ENCODE data around the gene ANXA2.
"Not testable (repeated sequence)": the region's sequence is repeated elsewhere in the genome, so short reads cannot be mapped to it uniquely, and the experiment has no call there.

Gene ANXA2

DNA sequence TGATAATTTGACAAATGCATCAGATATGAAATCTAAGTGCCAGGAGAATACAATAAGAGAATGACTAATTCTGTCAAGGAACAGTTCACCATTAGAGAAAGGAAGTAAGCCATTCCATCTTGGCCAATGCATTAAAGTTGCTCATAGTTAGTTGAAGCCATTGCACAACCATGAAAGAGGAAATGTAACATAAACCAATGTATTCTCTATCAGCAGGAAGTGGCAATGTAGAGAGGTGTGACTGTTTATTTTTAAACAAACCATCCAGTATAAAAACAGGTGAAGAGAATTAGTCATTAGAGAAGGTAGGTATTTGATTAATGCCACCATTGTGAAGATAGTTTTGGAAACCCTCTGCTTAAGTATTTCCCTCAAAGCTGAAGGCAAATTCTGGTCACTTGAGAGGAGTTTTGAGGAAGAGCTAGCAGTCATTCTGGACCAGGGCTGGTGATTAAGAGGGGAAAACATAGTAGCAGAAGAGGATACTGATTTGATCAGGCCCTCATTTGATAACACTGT, 10.7 kb upstream of the ANXA2 start:
- no peak for DNase-seq

GRCh38 chr15:60407415-60407805, 9.6 kb upstream of the ANXA2 start:
- DNase-seq: no peak

- no peak for DNase-seq
Observed at GRCh38 chr15:60406513-60407414, 9.0 kb upstream of the ANXA2 start.

GRCh38 chr15:60405399-60405798, 7.6 kb upstream of the ANXA2 start:
- DNase-seq: no peak

DNA sequence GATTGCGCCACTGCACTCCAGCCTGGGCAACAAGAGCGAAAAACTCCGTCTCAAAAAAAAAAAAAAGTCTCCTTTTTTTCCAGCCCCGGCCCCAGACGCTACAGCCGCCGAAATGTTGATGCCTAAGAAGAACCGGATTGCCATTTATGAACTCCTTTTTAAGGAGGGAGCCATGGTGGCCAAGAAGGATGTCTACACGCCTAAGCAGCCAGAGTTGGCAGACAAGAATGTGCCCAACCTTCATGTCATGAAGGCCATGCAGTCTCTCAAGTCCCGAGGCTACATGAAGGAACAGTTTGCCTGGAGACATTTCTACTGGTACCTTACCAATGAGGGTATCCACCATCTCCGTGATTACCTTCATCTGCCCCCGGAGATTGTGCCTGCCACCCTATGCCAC, 6.6 kb upstream of the ANXA2 start:
- not testable (repeated sequence) for DNase-seq

DNA sequence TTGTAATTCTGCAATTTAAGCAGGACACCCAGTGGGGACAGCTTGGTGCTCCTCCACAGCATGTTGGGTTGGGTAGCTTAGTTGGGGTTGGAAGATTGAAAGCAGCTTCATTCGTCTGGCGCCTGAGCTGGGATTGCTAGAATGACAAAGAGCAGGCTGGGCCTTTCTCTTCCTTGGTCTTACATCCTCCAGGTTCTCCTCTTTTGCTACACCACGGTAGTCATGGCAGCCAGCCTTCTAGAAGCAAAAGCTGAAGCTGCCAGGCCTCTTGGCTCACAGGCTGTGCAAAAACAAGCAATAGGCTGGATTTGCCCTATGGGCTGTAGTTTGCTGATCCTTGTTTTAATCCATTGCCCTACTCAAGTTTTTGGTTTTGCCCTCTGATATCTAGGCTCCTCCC, 3.2 kb upstream of the ANXA2 start:
- DNase-seq: no peak

DNA sequence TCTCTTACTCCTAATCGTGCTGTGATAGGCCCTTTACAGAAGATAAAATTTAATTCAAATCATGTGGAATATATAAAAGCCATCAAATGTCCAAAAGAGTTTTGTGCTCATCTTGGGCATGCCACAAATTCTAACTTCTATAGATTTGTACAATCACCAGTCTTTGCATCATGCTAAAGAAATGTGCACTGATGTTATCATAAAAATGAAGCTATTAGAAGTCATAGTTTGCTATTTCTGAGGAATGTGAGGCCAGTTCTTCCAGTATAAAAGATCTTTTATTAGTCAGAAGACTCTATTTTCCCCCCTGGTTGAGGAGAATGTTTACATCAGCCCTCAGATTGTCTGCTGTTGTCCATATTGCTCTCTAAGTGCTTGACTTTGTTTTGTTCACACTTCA, 2.1 kb upstream of the ANXA2 start:
- no peak for DNase-seq

- DNase-seq: no peak
Observed at GRCh38 chr15:60399246-60399915, 1.6 kb upstream of the ANXA2 start.

- no peak for DNase-seq
Observed at GRCh38 chr15:60396958-60397771, 621 bp downstream of the ANXA2 start.

- no peak for DNase-seq
Observed at GRCh38 chr15:60396560-60396957, 1.2 kb downstream of the ANXA2 start.

DNA sequence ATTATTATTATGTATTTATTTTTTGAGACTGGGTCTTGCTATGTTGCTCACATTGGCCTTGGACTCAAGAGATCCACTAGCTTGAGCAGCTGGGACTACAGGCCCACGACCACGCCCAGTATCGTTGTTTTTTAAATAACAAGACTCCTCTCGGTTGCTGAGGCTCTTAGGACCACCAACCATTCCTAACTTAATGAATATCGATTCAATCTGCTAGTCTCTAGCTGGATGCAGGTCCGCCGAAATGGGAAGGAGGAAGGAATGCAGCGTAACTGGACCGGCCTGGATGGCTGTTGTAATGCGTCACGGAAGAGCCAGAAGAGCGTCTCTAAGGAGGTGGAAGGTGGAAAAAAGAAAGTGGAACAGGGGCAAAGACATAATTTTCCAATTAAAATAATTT, 1.7 kb downstream of the ANXA2 start:
- no peak for DNase-seq

DNA sequence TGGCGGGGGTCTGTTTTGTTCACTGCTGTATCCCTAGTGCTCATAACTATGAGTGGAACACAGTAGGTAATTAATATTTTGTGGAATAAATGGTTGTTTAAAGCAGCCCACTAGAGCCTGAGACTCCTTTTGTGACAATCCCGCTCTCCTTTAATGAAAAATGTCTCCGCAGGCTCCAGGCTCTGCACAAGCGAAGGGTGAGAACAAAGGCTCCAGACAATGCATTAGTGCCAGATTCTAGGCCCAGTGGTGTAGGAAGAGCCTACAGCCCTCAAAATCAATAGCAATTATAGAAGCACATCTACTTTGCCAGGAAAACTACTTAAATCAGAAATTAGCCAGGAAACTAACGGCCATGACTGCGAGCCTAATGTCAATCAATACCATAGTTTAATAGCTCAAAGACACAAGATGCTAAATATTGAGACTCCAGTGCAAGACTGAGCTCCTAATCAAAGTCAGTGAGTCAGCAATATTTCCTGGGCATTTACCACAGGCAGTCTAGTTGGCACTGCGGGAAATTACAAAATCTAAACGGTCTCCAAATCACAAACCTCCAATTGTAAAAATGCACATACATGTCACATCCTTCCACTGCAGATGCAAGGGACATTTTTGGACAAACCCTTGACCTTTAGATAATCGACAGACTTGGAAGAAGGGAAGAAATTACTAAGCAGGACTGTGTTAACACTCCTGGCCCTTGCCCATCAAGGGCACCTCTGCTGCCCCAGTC, 2.3 kb downstream of the ANXA2 start:
- DNase-seq: no peak

- DNase-seq: no peak
Observed at GRCh38 chr15:60394689-60395097, 3.1 kb downstream of the ANXA2 start.

DNA sequence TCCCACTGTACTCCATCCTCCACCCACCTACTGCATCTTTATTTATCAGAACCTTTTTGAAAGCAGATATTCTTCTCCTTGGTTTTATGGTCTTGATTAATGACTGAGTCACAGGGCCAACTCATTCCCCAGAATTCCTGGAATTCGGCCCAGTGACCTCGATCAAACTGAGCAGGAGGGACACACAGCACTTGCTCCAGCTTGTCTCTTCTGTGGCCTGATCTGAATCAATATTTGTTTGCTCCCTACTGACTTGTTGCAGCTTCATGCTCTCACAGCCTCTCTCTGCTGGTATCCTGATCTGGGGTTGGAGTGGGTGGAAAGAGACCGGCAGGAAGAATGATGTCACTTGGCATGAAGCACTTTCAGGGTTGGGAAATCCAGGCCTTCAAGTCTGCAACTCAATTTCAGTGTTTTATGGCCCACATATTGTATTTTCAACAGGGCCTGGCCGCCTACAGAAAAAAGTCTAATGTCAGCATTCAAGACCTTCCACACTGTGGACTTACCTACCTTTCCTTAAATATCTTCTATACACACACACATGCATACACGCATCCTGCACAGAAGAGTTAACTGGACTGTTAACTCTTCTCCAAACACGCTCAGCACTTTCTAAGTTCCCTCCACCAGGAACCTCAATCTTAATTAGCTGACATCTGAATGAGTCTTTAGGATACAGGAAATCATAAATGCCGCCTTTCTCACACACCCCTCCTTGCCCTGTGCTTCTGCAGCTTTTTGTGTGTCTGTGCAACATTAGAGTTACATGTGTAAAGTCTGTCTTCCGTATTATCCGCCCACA, 4.6 kb downstream of the ANXA2 start:
- DNase-seq: peak; percentile 2

DNA sequence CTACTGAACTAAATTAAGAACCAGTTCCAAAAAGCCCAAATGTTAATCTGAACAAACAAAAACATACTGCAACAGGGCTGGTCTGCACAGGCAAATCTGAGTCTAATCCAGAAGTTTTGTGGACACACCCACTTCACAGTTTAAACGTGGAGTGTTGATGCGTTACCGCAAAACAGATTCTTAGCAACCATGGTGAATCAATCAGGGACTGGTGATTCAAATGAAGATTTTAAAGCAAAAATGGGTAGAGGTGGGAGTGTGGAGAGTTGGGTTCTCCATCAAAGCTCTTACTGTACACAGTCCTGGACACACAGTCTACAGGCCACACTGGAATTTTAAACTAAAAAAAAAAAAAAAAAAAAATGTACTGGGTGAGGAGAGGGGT, 5.2 kb downstream of the ANXA2 start:
- no peak for DNase-seq

DNA sequence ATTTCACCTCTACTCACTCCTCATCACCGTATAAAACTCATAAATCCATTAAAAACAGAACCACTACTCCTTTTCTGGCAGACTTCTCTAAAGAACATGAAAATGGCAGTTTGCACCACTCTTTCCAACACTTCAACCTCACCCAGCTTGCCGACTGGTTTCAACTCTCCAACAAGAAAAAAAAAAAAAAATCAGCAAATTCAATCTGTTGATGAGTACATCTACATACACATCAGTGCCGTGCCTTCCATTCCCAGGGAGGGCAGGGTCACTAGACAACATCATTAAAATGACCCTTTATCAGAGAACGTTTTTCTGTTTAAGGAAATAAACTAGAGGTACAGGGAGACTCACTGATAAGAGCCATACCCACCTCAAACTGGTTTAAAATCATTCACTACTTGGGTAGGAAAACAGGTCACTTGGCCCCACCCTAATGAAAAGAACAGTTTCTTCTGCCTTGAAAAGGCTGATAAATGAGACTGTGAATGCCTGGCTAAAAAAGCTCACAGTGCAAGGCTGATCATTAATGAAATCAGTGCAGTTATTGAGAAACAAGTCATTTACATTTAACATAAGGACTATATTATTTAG, 6.0 kb downstream of the ANXA2 start:
- no peak for DNase-seq

DNA sequence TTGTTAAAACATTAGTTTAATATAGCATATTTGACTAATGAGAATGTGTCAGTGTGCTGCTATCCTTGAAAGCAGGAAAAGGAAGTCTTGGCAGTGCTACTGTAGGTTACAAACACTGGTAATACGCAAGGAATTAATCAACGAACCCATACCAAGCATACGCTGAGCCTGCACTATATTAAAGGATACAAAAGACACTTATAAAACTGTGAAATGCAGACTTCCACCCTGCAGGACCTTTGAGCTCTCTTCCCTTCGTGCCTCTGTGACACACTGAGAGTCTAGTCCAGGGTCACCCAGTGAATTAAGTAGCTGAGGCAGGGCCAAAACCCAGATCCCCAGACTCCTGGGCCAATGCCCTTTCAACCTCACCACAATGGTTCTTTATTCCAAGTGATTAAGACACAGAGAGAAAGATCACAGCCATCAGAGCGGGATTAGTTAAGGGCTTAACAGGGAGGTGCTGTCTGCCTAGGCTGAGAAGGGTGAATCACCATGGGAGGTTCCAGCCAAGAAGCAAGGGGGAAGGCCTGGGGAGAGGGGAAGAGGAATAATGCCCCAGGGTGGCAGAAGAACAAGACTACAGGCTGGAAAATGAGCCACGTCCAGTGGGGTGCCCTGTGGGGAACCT, 6.8 kb downstream of the ANXA2 start:
- DNase-seq: no peak

GRCh38 chr15:60390231-60390630, 7.6 kb downstream of the ANXA2 start:
- DNase-seq: no peak

DNA sequence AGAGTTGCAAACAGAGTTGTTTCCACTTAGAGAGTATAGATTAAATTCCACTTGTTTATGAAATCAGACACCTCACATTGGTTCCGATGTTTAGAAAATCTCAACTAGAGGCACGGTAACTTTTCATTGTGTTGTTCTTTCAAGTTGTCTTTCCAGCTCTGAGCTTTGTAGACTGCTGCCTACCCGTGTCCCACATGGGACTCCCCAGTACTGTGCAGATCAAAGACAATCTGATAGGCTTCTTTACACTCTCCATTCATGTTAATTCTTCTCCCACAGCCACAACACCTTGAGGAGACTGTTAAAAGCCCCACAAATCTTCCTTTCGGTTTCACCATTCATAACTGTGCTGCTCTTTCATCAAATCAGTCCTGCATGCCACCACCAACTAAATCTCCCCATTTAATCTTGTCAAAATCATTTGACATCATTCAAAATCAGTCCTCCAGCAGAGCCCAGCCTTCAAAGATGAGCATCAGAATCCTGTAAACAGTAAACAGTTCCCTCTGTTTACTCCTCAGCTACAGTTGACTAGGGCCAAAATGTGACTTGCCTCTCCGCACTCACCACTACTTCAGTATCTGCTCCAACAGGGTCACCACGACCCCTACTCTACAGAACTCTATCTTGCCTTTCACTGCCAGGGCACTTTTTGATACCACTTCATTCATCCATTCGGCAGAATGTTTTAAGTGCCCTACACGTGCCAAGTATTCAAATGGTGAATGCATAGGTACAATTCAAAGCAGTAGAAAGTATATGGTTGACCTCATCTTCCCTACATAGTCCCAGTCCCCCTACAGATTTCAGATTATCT, 8.3 kb downstream of the ANXA2 start:
- DNase-seq: no peak

- no peak for DNase-seq
Observed at GRCh38 chr15:60387321-60387720, 10.5 kb downstream of the ANXA2 start.

All from NCI-H748 treated with DMSO at 0.1 percent for 48 hours (cell line).